ENCODE results near the gene KRT4.

- TF ChIP-seq CTCF (IDR thresholded peaks at IDR 0.05) (no peak), POLR2A (IDR thresholded peaks at IDR 0.05) (no peak)
Measured at GRCh38 chr12:52817003-52817698, 3.2 kb upstream of the KRT4 start.

Data from testis (tissue), 2 donors.